ENCODE data around the gene SGTA. TPM values are rescaled to one million over a fixed set of nuclear protein-coding genes. Genes with fewer than 3 reads are reported as not detected.

The SGTA gene
- total RNA-seq, 1 donor from 2014 or later: 72.6 TPM

GRCh38 chr19:2798158-2798685 is 15.1 kb upstream of the SGTA start:
- Histone ChIP-seq H3K36me3 (peaks cover 45% of the 10 kb centered on the region), H3K4me3 (no peak overlapping the region), H3K27ac (replicated peaks) (peak overlapping the region; percentile 92), H3K4me1 (peaks cover 47% of the 10 kb centered on the region), H3K27me3 (ENCODE audit: low read depth) (no peaks in the 10 kb centered on the region), H3K9me3 (replicated peaks) (no peaks in the 10 kb centered on the region)
- intact Hi-C loops (cut with micrococcal nuclease): no loop called here
- DNase-seq: no peak
- TF ChIP-seq CTCF (IDR thresholded peaks at IDR 0.05; ENCODE audit: borderline replicate concordance): no peak

- peaks cover 47% of the 10 kb centered on the region for H3K4me1 ChIP-seq
- DNase-seq: peak; percentile 58
- no peaks in the 10 kb centered on the region for H3K9me3 ChIP-seq (replicated peaks)
- H3K4me3 ChIP-seq: no peak overlapping the region
- intact Hi-C loops (cut with micrococcal nuclease): no loop called here
- no peaks in the 10 kb centered on the region for H3K27me3 ChIP-seq (ENCODE audit: low read depth)
- no peak for TF ChIP-seq CTCF (IDR thresholded peaks at IDR 0.05; ENCODE audit: borderline replicate concordance)
- H3K27ac ChIP-seq (replicated peaks): peak overlapping the region; percentile 92
- H3K36me3 ChIP-seq: peaks cover 38% of the 10 kb centered on the region
These were observed 14.2 kb upstream of the SGTA start for GRCh38 chr19:2797280-2797679.

GRCh38 chr19:2796659-2797266 is 13.7 kb upstream of the SGTA start:
- intact Hi-C loops (cut with micrococcal nuclease): no loop called here
- DNase-seq: peak; percentile 52
- peaks cover 38% of the 10 kb centered on the region for H3K36me3 ChIP-seq
- TF ChIP-seq CTCF (IDR thresholded peaks at IDR 0.05; ENCODE audit: borderline replicate concordance): no peak
- H3K27ac ChIP-seq (replicated peaks): peak overlapping the region; percentile 92
- H3K27me3 ChIP-seq (ENCODE audit: low read depth): no peaks in the 10 kb centered on the region
- no peak overlapping the region for H3K4me3 ChIP-seq
- no peaks in the 10 kb centered on the region for H3K9me3 ChIP-seq (replicated peaks)
- peaks cover 47% of the 10 kb centered on the region for H3K4me1 ChIP-seq

- DNase-seq: no peak
- intact Hi-C loops (cut with micrococcal nuclease): no loop called here
- Histone ChIP-seq H3K27me3 (ENCODE audit: low read depth) (no peaks in the 10 kb centered on the region), H3K9me3 (replicated peaks) (no peaks in the 10 kb centered on the region), H3K36me3 (peaks cover 42% of the 10 kb centered on the region), H3K4me1 (peaks cover 47% of the 10 kb centered on the region), H3K27ac (replicated peaks) (peak overlapping the region; percentile 92), H3K4me3 (no peak overlapping the region)
- TF ChIP-seq CTCF (IDR thresholded peaks at IDR 0.05; ENCODE audit: borderline replicate concordance): no peak
These were observed 13.0 kb upstream of the SGTA start for GRCh38 chr19:2795827-2796658.

GRCh38 chr19:2793577-2793976 is 10.5 kb upstream of the SGTA start:
- H3K36me3 ChIP-seq: peaks cover 36% of the 10 kb centered on the region
- intact Hi-C loops (cut with micrococcal nuclease): no loop called here
- TF ChIP-seq CTCF (IDR thresholded peaks at IDR 0.05; ENCODE audit: borderline replicate concordance): no peak

More at GRCh38 chr19:2793577-2793976, 10.5 kb upstream of the SGTA start:
- no peak for DNase-seq
- Histone ChIP-seq H3K27ac (replicated peaks) (no peak overlapping the region), H3K4me3 (no peak overlapping the region), H3K27me3 (ENCODE audit: low read depth) (no peaks in the 10 kb centered on the region), H3K4me1 (peaks cover 34% of the 10 kb centered on the region), H3K9me3 (replicated peaks) (no peaks in the 10 kb centered on the region)

Data from left ventricle myocardium inferior (tissue), 1 donor.